HepG2 (cell line): ENCODE measurements around the gene NIPAL4. TPM values are rescaled to one million over a fixed set of nuclear protein-coding genes. Genes with fewer than 3 reads are reported as not detected.

Experiments used
- ATAC-seq: fragments of 200-7000 bp; cut with Tn5 transposase; 3 replicates; pipeline ENCODE4 v1.9.1; 2020; ENCODE audit warnings: mild to moderate bottlenecking, moderate library complexity
- BruUV-seq: library from RNA; stranded (reverse); fragments of 400-500 nt; replicated peaks from 2 replicates; lab custom pipeline; 2021; lab: Mats Ljungman, UMichigan
- CTCF ChIA-PET: fragments of 300-600 bp; formaldehyde crosslinking; extraction: SDS; loops from one replicate; lab custom pipeline; 2021; ENCODE audit warnings: low total read pairs, inconsistent platforms, low intra/inter-chr PET ratio; lab: Yijun Ruan, JAX
- POLR2A ChIA-PET: fragments of 350-600 bp; sonication (Branson Sonifier 250); formaldehyde crosslinking; loops from one replicate; lab custom pipeline; 2020; ENCODE audit warnings: antibody characterized with exemption, inconsistent platforms; lab: Yijun Ruan, JAX
- DNase-seq: peaks from one replicate; pipeline ENCODE4 v3.0.0-alpha.2; 2015; ENCODE audit warnings: low spot score
- FAIRE-seq: peaks from 3 replicates; lab custom pipeline; 2011; peaks lifted over from hg19 to GRCh38; lab: Jason Lieb, UNC
- H2AFZ ChIP-seq: one replicate; pipeline ENCODE4 v1.6.1; 2011; ENCODE audit warnings: low read length, inconsistent platforms
- H3K27ac ChIP-seq: fragments of 300-600 bp; 3 replicates; pipeline ENCODE4 v1.8.0; 2011; ENCODE audit warnings: mixed run types, mild to moderate bottlenecking, mixed read lengths, low read length, inconsistent platforms; ENCODE audit not compliant: insufficient read depth; ENCODE audit errors: extremely low read length
- H3K27me3 ChIP-seq, 2 experiments: fragments of 200-600 bp in 1 of 2; 2 replicates in 1 of 2; 3 replicates in 1 of 2; pipeline versions ENCODE4 v1.6.0 to v1.8.0; 2011; ENCODE audit warnings: low read length in 2 of 2, mild to moderate bottlenecking in 2 of 2, moderate library complexity in 2 of 2, inconsistent platforms in 1 of 2; ENCODE audit not compliant: insufficient read depth in 2 of 2, control insufficient read depth in 1 of 2
- H3K36me3 ChIP-seq, 2 experiments: fragments of 200-600 bp in 1 of 2; replicated peaks in 1 of 2; 2 replicates in 1 of 2; 3 replicates in 1 of 2; pipeline versions ENCODE4 v1.5.1 to v1.8.0; 2011; ENCODE audit warnings: low read length in 2 of 2, inconsistent platforms in 1 of 2; ENCODE audit not compliant: insufficient read depth in 2 of 2, control insufficient read depth in 1 of 2
- H3K4me1 ChIP-seq: 2 replicates; pipeline ENCODE4 v1.5.1; 2012; ENCODE audit warnings: low read length, inconsistent platforms; ENCODE audit not compliant: insufficient read depth
- H3K4me2 ChIP-seq: 2 replicates; pipeline ENCODE4 v1.6.0; 2011; ENCODE audit warnings: low read depth, low read length, inconsistent platforms
- H3K4me3 ChIP-seq, 3 experiments: fragments of 200-600 bp in 1 of 3; sonication (generic), shearing (Covaris generic) in 1 of 3; replicated peaks in 1 of 3; 2 replicates each; pipeline ENCODE4 v1.5.1; 2011 to 2016; ENCODE audit warnings: low read length in 3 of 3, inconsistent platforms in 2 of 3, low read depth in 2 of 3, mild to moderate bottlenecking in 2 of 3, control low read depth in 1 of 3, mixed read lengths in 1 of 3; ENCODE audit not compliant: insufficient read depth in 1 of 3
- H3K79me2 ChIP-seq: one replicate; pipeline ENCODE4 v1.6.1; 2011; ENCODE audit warnings: low read length, inconsistent platforms; ENCODE audit not compliant: insufficient read depth
- H3K9ac ChIP-seq: 2 replicates; pipeline ENCODE4 v1.6.0; 2011; ENCODE audit warnings: mild to moderate bottlenecking, low read depth, low read length, inconsistent platforms; ENCODE audit not compliant: insufficient read depth
- H3K9me3 ChIP-seq: 2 replicates; pipeline ENCODE4 v1.5.1; 2012; ENCODE audit warnings: mild to moderate bottlenecking, low read length
- H4K20me1 ChIP-seq: 2 replicates; pipeline ENCODE4 v1.6.0; 2011; ENCODE audit warnings: inconsistent platforms, mild to moderate bottlenecking, low read length, moderate library complexity; ENCODE audit not compliant: insufficient read depth
- GMEB2 ChIP-seq: IDR thresholded peaks from 2 replicates; pipeline ENCODE4 v1.6.1; 2016; ENCODE audit warnings: missing biosample characterization, missing genetic modification reagents, low read depth
- HMG20B ChIP-seq: conservative IDR thresholded peaks from 2 replicates; pipeline ENCODE4 v1.6.1; 2016; ENCODE audit warnings: missing genetic modification reagents, missing compliant biosample characterization
- ISL2 ChIP-seq: sonication (generic); formaldehyde crosslinking; IDR thresholded peaks from 2 replicates; pipeline ENCODE4 v1.5.0; 2020; ENCODE audit warnings: missing genetic modification reagents
- ZNF441 ChIP-seq: sonication (generic); formaldehyde crosslinking; IDR thresholded peaks from 2 replicates; pipeline ENCODE4 v1.7.0; 2021; ENCODE audit warnings: missing genetic modification reagents, borderline replicate concordance
- WGBS: methylation state at CpG from one replicate; pipeline ENCODE4 v1.1.6; 2017; ENCODE audit warnings: low lambda C conversion rate; 5-methylcytosine and 5-hydroxymethylcytosine counted together
- in situ Hi-C: cut with HindIII; loops from 2 replicates; pipeline ENCODE4 v1.10.0; 2017; ENCODE audit warnings: low pct_unique_long_range_greater_than_20kb; ENCODE audit not compliant: extremely low pct_ligation_motif_present
- intact Hi-C: fragments of 100-400 bp; cut with micrococcal nuclease; formaldehyde crosslinking; loops from one replicate; pipeline ENCODE4 v1.10.0; 2022; ENCODE audit not compliant: unreplicated experiment
- polyA plus RNA-seq, 8 experiments: library from polyadenylated mRNA; depleted of rRNA in 3 of 8; stranded (reverse) in 7 of 8; unstranded in 1 of 8; fragments of >200 nt; fragmentation: Illumina TruSeq in 4 of 8; extraction: Trizol in 4 of 8; gene quantifications; 2 replicates each; pipeline versions ENCODE4 v1.2.1 to v1.2.3, GENCODE V29; 2011 to 2016; ENCODE audit warnings: low read depth in 4 of 8, missing spikeins in 1 of 8, mixed read lengths in 1 of 8; ENCODE audit not compliant: insufficient read depth in 1 of 8
- total RNA-seq, 5 experiments: library from RNA; depleted of rRNA; stranded (reverse); fragments of >200 nt; fragmentation: Illumina TruSeq; extraction: Trizol; gene quantifications; 2 replicates each; pipeline ENCODE4 v1.2.3, GENCODE V29; 2016; ENCODE audit warnings: low read depth in 1 of 5
- TF ChIP-seq, protein P1 (sequence below): sonication (generic); formaldehyde crosslinking; IDR thresholded peaks from 2 replicates; pipeline ENCODE4 v1.5.1; 2020; ENCODE audit warnings: mild to moderate bottlenecking, missing genetic modification reagents, moderate library complexity

NIPAL4 gene
- total and polyA plus RNA-seq, 2 of the 13 experiments (the other 11 are each of a cell fraction or from before 2014, with no cell fraction given), result not detected

DNA sequence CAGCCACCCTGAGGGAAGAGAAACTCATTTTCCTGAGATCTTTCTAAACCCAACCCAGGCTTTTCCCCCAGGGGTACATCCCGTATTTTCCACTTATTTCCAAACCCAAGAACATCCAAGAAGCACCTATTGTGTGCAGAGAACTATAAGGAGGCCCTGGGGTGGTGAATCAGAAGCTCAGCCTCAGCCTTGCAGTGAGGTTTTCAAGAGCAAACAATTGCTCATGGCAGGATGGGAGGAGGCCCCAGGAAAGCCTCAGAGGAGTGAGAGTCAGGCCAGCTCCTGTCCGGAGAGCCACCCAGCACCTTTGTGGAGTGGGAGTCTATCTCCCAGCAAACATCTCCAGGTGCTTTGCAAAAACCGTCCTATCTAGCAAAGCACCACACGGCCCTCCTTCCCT, 19.2 kb downstream of the NIPAL4 start:
- ATAC-seq, result peak; percentile 49
- ChIA-PET CTCF (no interaction called here), POLR2A (interaction anchor here (1.1 to 2.4 kb wide), 2 partner anchors 15 to 33 kb away, joined by 3 to 10 read pairs; no protein-coding TSS in a partner anchor)
- no TSS peak for BruUV-seq
- Histone ChIP-seq H3K79me2 (no peaks in the 10 kb centered on the region), H3K9ac (peak overlapping the region; percentile 24; the same call in 1 of the 2 replicates), H2AFZ (no peak overlapping the region), H3K36me3 (no peaks in the 10 kb centered on the region), H3K4me3 (peak overlapping the region; percentile 5 to 57 (median 20)), H3K9me3 (no peaks in the 10 kb centered on the region), H4K20me1 (no peaks in the 10 kb centered on the region), H3K27me3 (no peaks in the 10 kb centered on the region), H3K27ac (peak overlapping the region; percentile 47), H3K4me1 (peaks cover 50% of the 10 kb centered on the region), H3K4me2 (peak overlapping the region; percentile 83)
- 4% methylated on average over 3 of the region's 4 CpGs for WGBS
- no peak for TF ChIP-seq GMEB2 (CRISPR knock-in tag)
- no peak for TF ChIP-seq ISL2
- peak; percentile 55; the same call in 1 of the 2 replicates for TF ChIP-seq ZNF441
- TF ChIP-seq, protein P1, sequence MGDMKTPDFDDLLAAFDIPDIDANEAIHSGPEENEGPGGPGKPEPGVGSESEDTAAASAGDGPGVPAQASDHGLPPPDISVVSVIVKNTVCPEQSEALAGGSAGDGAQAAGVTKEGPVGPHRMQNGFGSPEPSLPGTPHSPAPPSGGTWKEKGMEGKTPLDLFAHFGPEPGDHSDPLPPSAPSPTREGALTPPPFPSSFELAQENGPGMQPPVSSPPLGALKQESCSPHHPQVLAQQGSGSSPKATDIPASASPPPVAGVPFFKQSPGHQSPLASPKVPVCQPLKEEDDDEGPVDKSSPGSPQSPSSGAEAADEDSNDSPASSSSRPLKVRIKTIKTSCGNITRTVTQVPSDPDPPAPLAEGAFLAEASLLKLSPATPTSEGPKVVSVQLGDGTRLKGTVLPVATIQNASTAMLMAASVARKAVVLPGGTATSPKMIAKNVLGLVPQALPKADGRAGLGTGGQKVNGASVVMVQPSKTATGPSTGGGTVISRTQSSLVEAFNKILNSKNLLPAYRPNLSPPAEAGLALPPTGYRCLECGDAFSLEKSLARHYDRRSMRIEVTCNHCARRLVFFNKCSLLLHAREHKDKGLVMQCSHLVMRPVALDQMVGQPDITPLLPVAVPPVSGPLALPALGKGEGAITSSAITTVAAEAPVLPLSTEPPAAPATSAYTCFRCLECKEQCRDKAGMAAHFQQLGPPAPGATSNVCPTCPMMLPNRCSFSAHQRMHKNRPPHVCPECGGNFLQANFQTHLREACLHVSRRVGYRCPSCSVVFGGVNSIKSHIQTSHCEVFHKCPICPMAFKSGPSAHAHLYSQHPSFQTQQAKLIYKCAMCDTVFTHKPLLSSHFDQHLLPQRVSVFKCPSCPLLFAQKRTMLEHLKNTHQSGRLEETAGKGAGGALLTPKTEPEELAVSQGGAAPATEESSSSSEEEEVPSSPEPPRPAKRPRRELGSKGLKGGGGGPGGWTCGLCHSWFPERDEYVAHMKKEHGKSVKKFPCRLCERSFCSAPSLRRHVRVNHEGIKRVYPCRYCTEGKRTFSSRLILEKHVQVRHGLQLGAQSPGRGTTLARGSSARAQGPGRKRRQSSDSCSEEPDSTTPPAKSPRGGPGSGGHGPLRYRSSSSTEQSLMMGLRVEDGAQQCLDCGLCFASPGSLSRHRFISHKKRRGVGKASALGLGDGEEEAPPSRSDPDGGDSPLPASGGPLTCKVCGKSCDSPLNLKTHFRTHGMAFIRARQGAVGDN (CRISPR knock-in tag), result 0 out of 2 replicates have a peak, but pooled peaks have one; percentile 20
- no peak for TF ChIP-seq HMG20B (CRISPR knock-in tag)
- in situ Hi-C loops, result loop anchor here (5.0 kb wide), 2 partner anchors 137 to 227 kb away; no protein-coding TSS in a partner anchor
- no peak for DNase-seq
- FAIRE-seq, result no peak
- intact Hi-C loops, result no loop called here
